Prostate gland (tissue), 2 donors: ENCODE results near the gene ORC2.

Source experiments
- POLR2A ChIP-seq: fragments of 450-650 bp; IDR thresholded peaks from one replicate; pipeline ENCODE4 v1.6.1; 2016; ENCODE audit warnings: antibody characterized with exemption, mild to moderate bottlenecking
- POLR2AphosphoS5 ChIP-seq: sonication (generic); formaldehyde crosslinking; IDR thresholded peaks from one replicate; pipeline ENCODE4 v1.6.1; 2017; ENCODE audit warnings: antibody characterized with exemption
- TF ChIP-seq, protein P1 (sequence below), 4 experiments: fragments of 200-600 bp in 2 of 4; fragments of 450-650 bp in 2 of 4; sonication (generic) in 2 of 4; IDR thresholded peaks; 1 replicate in 3 of 4; 2 replicates in 1 of 4; pipeline ENCODE4 v1.5.1; 2016 to 2019; ENCODE audit warnings: antibody characterized with exemption in 4 of 4, mild to moderate bottlenecking in 2 of 4, moderate library complexity in 2 of 4

GRCh38 chr2:200962811-200963123, 693 bp downstream of the ORC2 start:
- TF ChIP-seq, protein P1, sequence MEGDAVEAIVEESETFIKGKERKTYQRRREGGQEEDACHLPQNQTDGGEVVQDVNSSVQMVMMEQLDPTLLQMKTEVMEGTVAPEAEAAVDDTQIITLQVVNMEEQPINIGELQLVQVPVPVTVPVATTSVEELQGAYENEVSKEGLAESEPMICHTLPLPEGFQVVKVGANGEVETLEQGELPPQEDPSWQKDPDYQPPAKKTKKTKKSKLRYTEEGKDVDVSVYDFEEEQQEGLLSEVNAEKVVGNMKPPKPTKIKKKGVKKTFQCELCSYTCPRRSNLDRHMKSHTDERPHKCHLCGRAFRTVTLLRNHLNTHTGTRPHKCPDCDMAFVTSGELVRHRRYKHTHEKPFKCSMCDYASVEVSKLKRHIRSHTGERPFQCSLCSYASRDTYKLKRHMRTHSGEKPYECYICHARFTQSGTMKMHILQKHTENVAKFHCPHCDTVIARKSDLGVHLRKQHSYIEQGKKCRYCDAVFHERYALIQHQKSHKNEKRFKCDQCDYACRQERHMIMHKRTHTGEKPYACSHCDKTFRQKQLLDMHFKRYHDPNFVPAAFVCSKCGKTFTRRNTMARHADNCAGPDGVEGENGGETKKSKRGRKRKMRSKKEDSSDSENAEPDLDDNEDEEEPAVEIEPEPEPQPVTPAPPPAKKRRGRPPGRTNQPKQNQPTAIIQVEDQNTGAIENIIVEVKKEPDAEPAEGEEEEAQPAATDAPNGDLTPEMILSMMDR (IDR thresholded peaks at IDR 0.05): no peak
- TF ChIP-seq POLR2A (no peak), POLR2AphosphoS5 (no peak)
